IPS-18a (cell line): ENCODE measurements around the gene SORCS2.

Experiments
- H3K27ac ChIP-seq: one replicate; pipeline ENCODE4 v1.5.1; 2013; ENCODE audit warnings: low read length
- H3K27me3 ChIP-seq: one replicate; pipeline ENCODE4 v1.6.1; 2013; ENCODE audit warnings: mild to moderate bottlenecking, low read length; ENCODE audit not compliant: control insufficient read depth, insufficient read depth
- H3K36me3 ChIP-seq: one replicate; pipeline ENCODE4 v1.6.1; 2013; ENCODE audit warnings: low read depth, low read length; ENCODE audit not compliant: control insufficient read depth
- H3K4me1 ChIP-seq: one replicate; pipeline ENCODE4 v1.6.1; 2013; ENCODE audit warnings: low read depth, low read length; ENCODE audit not compliant: control insufficient read depth
- H3K4me3 ChIP-seq: one replicate; pipeline ENCODE4 v1.5.1; 2013; ENCODE audit warnings: low read length
- H3K9ac ChIP-seq: one replicate; pipeline ENCODE4 v1.6.1; 2013; ENCODE audit warnings: mild to moderate bottlenecking, low read length, moderate library complexity
- H3K9me3 ChIP-seq: one replicate; pipeline ENCODE4 v1.6.1; 2013; ENCODE audit warnings: low read depth, low read length; ENCODE audit not compliant: control insufficient read depth

The SORCS2 gene

DNA sequence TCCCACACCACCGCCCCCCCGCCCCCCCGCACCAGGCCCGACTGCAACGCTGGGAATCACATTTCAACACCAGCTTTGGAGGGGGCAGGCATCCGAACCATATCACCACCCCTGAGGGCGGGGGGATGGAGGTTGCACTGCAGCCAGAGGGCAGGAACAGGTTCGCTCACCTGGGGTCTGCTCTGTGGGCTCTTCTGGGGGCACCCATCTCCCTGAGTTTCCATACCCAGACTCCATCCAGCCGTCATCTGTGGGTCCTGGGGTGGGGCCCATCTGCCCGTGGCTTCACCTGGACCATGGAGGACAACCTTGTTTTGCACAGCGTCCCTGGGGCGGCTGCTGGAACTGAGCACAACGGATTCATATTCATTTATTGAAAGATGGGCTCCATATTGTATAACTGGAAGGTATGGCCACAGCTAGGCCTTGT, 235.5 kb downstream of the SORCS2 start:
- Histone ChIP-seq H3K27me3 (no peaks in the 10 kb centered on the region), H3K9ac (no peak overlapping the region), H3K36me3 (no peaks in the 10 kb centered on the region), H3K4me3 (no peak overlapping the region), H3K9me3 (no peaks in the 10 kb centered on the region), H3K4me1 (peaks cover 13% of the 10 kb centered on the region), H3K27ac (no peak overlapping the region)

DNA sequence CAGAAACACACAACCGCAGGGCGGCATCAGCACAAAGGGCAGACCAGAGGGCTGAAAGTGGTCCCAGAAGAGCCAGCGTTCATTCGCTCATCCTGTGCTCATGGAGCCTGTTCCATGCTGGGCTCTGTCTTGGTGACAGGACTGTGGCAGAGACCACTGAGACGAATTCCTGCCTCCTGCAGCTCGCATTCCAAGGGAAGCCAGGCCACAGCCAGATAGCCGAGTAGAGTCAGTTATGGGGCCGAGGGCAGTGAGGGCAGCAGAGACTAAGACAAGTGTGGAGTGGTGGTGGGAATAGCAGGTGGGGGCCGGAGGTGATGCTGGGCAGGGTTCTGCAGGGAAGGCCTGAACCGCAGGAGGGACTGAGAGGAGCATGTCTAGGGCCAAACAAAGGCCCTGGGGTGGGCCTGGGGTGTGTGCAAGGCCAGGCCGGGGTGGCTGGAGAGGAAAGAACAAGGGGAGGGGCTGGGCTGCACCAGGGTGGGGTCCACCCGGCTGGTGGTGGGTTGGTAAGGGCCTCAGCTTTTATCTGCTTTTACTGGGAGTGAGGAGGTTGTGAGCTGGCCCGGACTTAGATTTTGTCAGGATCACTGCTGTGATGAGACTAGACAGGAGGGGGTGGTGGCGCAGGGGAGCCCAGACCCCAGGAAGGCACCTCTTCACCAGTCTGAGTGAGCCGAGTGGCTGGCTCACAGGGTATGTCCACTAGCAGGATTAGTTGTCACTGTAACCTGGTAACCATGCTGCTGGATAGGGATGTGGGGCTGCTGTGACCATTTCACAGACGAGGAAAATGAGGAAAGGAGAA, 236.1 kb downstream of the SORCS2 start:
- Histone ChIP-seq H3K36me3 (no peaks in the 10 kb centered on the region), H3K27me3 (no peaks in the 10 kb centered on the region), H3K27ac (no peak overlapping the region), H3K9me3 (no peaks in the 10 kb centered on the region), H3K4me3 (no peak overlapping the region), H3K4me1 (peaks cover 13% of the 10 kb centered on the region), H3K9ac (no peak overlapping the region)

DNA sequence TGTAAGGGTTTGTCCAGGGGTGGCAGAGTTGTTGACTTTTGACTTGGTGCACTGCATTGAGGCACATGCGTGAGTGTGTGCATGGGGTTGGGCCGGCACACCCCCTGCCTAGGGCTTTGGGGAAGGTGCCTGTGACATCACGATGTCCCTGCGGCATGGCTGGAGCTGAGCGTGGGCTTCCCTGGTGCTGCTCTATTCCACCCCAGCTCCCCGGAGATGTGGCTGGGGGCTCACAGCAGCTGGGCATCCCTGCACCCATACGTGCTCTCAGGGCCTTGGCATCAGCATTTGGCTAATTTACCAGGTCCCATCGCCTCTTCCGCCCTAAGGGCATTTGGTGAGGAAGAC, 236.7 kb downstream of the SORCS2 start:
- Histone ChIP-seq H3K9ac (no peak overlapping the region), H3K4me1 (peaks cover 13% of the 10 kb centered on the region), H3K27ac (no peak overlapping the region), H3K9me3 (no peaks in the 10 kb centered on the region), H3K36me3 (no peaks in the 10 kb centered on the region), H3K4me3 (no peak overlapping the region), H3K27me3 (no peaks in the 10 kb centered on the region)

DNA sequence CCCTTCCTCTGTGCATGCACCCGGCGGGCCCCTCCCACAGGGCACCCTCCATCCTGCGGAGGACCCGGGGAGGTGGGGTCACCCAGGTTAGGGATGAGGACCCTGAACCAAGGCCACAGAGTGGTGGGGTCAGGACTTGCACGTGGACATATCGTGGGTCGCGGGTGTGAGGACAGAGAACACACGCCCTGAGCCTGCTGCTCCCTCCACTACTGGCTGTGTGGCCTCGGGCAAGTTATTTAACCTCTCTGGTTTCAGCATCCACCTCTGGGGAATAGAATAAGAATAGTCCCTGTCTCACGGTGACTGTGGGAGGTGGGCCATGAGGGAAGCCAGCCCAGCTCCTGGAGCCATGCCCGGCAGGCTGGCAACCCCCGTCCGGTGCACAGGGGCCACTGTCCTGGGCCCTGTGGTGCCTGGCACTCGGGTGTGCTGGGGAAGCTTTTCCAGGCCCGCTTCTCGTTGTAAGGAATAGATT, 237.3 kb downstream of the SORCS2 start:
- peaks cover 13% of the 10 kb centered on the region for H3K4me1 ChIP-seq
- no peak overlapping the region for H3K4me3 ChIP-seq
- H3K27ac ChIP-seq, result no peak overlapping the region
- H3K9ac ChIP-seq, result no peak overlapping the region
- H3K27me3 ChIP-seq, result no peaks in the 10 kb centered on the region
- no peaks in the 10 kb centered on the region for H3K36me3 ChIP-seq
- H3K9me3 ChIP-seq, result no peaks in the 10 kb centered on the region

DNA sequence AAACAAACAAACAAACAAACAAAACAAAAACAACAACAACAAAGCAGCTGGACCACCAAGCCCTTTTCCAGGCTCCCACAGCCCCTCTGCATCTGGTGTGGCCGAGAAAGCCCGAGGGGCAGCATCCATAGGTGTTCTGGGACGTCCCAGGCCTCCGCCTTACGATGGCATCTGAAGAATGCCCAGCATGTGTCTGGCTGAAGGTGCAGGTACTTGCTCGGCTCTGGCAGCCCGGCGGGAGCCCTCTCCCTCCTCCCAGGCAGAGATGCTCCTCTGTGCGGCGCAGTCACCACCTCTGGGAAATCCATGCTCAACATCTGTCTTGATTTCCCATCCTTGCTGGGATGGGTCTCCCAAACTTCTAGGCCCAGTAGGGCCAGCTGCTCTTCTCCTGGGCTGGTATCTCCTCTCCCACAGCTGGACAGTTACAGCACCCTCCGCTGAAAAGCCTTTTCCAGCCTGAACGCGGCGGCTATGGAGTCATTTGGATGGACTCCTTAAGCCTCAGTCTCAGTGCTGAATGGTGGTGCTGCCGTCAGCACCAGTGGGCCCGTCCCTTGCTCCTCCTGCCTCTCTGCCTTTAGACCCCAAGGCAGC, 238.1 kb downstream of the SORCS2 start:
- no peak overlapping the region for H3K9ac ChIP-seq
- no peaks in the 10 kb centered on the region for H3K36me3 ChIP-seq
- no peaks in the 10 kb centered on the region for H3K9me3 ChIP-seq
- H3K4me3 ChIP-seq, result no peak overlapping the region
- H3K27me3 ChIP-seq, result no peaks in the 10 kb centered on the region
- H3K27ac ChIP-seq, result no peak overlapping the region
- H3K4me1 ChIP-seq, result peaks cover 13% of the 10 kb centered on the region

DNA sequence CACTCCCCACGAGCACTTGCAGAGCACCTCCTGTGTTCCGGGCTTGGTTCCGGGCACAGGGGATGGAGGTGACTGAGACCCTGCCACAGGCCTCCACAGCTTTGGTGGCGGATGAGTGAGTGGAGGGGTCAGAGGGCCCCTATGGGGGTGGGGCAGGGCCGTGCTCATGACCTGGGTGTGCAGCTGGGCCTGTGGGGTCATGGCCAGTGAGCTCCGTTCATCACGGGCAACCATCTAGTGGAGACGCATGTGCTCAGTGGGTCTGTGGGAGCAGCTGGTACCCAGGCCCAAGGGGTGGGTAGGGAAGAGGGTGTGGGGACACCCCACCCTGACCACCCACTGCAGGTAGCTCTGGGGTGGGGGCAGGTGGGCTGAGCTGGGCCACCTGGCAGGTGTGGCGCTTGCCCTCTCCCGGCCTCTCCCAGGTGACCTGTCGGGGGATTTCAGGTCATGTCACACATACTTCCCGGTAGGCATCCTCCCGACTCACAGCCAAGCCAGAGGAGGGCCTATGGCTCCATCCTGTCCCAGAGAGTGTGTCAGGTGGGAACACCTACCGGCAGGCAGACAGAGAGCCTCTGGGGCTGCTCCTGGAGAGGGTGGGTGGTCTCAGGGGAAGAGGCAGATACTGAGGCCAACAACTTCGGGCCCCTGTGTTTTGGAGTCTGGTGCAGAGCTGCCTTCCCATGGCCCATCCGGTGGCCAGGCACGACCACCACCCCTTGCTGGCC, 238.8 kb downstream of the SORCS2 start:
- no peak overlapping the region for H3K27ac ChIP-seq
- H3K27me3 ChIP-seq, result no peaks in the 10 kb centered on the region

DNA sequence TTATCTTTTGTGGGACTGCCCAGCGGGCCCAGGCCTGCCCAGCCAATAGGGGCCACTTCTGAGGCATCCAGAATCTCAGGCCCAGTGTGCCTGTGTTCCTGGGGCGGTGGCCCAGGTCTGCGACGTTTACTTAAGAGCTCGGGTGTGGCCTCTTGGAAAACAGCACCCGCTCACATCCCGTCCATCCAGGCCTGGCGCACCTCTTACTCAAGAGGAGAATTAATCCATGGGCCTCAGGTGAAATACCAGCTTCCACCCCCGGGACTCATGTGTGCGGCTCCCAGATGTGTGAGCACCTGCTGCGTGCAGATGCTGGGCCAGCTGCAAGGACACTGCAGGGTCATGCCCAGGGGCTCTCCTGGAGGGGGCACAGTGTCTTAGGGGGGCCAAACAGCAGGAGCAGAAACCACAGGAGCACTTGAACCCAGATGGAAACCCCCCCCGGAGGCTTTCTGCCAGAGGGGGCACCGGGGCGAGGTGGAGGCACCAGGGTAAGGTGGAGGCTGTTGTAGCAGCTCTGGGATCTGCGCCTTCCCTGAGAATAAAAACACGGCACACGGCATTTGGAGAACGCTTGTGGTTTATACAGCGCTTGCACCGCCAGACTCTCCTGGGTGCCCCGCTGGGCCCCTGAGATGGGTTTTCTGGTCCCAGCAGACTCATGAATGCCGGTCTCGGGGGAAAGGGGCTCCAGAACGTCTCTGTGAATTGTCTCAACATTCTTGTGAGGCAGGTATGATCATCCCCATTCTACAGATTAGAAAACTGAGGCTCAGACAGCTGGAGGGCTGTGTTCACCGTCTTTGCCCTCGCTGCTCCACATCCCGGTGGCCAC, 239.6 kb downstream of the SORCS2 start:
- no peaks in the 10 kb centered on the region for H3K27me3 ChIP-seq
- H3K27ac ChIP-seq, result no peak overlapping the region
- peaks cover 13% of the 10 kb centered on the region for H3K4me1 ChIP-seq
- H3K36me3 ChIP-seq, result no peaks in the 10 kb centered on the region
- no peak overlapping the region for H3K9ac ChIP-seq
- H3K4me3 ChIP-seq, result no peak overlapping the region
- H3K9me3 ChIP-seq, result no peaks in the 10 kb centered on the region

More for the DNA sequence above, 238.8 kb downstream of the SORCS2 start:
- Histone ChIP-seq H3K4me3 (no peak overlapping the region), H3K36me3 (no peaks in the 10 kb centered on the region), H3K9me3 (no peaks in the 10 kb centered on the region), H3K4me1 (peaks cover 13% of the 10 kb centered on the region), H3K9ac (no peak overlapping the region)

DNA sequence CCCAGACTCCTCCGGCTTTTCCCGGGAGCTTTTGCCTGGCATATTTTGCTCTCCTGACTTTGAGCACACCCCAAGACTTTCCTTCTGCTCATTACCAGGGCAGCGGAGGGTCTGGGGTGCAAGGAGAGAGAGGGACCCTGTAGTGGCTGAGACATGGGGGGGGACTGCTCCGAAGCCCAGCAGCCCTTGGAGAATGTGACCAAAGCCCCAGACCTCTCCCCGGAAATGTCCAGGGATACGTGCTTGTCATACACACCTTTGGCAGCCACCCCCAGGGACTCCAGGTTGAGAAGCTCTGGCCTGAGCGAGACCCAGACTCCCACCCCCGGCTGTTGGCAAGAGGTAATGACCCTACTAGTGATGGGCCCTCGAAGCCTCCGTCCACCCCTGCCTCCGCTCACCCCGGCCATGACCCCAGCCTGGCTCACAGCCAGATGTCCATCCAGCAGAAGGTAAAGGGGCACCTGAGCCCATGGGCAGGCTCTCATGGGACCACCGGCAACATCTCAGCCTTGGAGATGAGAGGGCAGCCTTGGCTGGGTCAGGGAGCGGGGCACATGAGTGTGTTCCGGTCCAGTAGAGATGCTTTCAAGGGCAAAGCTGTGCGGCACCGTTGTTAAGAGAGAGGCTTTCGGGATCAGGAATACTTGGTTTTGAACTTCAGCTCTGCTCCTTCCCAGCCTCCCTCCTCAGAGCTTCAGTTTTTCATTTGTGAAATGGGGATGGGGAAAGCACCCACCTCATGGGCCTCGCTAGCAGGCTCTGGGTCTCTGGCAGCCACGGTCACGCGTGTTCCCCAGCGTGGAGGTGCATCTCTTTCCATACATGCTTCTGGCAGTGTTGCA, 240.4 kb downstream of the SORCS2 start:
- Histone ChIP-seq H3K27ac (no peak overlapping the region), H3K36me3 (no peaks in the 10 kb centered on the region), H3K4me3 (no peak overlapping the region), H3K4me1 (peaks cover 9% of the 10 kb centered on the region), H3K9ac (no peak overlapping the region), H3K9me3 (no peaks in the 10 kb centered on the region), H3K27me3 (no peaks in the 10 kb centered on the region)

DNA sequence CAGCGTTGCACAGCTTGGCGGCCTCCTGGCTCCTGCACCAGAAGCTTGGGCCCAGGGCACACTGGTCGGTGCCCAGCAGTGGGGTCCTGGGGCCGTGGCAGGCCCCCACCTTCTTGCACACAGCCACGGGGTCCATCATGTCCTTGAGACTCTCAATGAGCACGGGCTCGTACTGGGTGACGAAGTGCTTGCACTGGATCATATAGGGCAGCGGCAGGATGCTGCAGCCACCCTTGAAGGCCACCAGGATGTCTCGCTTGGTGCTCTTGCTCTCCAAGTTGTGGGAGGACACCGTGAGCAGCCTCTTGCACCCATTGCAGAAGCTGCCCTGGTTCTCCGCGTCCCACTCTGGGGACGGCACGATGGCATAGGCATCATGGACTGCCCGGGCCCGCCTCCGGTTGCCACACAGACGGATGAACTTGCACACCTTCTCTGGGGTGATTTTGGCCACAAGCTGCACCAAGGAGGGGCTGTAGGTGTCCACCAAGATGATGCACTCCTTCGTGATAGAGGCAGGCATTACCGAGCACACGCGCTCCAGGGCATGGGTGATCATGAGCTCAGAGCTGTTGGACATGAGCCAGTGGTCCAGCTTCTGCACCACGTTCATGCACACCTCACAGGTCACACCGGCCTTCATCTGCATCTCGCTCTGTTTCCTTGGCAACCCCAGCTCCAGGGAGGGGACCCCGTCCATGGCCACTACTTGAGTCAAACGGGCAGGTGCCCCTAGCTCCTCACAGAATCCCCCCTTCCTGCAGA, 241.2 kb downstream of the SORCS2 start:
- Histone ChIP-seq H3K27ac (no peak overlapping the region), H3K27me3 (no peaks in the 10 kb centered on the region), H3K36me3 (no peaks in the 10 kb centered on the region), H3K4me1 (peaks cover 2% of the 10 kb centered on the region), H3K9ac (no peak overlapping the region), H3K4me3 (no peak overlapping the region), H3K9me3 (no peaks in the 10 kb centered on the region)

DNA sequence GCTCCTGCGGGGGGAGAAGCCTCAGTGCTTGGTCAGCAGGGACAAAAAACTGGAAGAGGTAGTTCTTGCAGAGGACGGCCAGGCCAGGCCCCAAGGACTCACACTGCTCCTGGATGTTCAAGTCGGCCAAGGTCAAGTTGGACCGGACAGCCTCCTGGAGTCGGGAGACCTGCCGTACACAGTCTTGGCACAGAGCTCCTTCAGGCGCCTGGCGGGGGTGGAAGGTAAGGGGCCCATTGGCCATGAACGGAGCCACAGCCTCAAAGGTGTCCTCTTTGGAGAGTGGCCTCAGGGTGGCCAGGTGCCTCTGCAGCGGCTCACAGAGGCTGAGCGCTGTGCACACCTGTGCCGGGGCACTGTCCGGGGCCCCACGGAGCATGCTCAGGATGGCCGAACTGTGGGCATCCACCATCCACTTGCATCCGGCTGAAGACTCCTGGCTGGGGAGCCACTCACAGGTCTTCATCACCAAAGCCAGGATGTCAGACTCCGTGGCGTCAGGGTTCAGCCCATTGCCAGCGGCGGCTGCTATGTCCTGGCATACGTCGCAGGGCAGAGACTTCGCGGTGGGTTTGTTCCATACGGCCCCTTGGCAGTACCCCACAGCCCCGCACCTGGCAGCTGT, 241.9 kb downstream of the SORCS2 start:
- no peak overlapping the region for H3K4me3 ChIP-seq
- no peak overlapping the region for H3K27ac ChIP-seq
- H3K27me3 ChIP-seq, result no peaks in the 10 kb centered on the region
- no peaks in the 10 kb centered on the region for H3K9me3 ChIP-seq
- no peak overlapping the region for H3K9ac ChIP-seq
- H3K4me1 ChIP-seq, result no peaks in the 10 kb centered on the region
- H3K36me3 ChIP-seq, result no peaks in the 10 kb centered on the region
